ENCODE data around the gene ACBD7. TPM values are rescaled to one million over a fixed set of nuclear protein-coding genes. Genes with fewer than 3 reads are reported as not detected.
A peak's percentile ranks its signal among the peaks of the same experiment; 100 is the strongest.

The ACBD7 gene
- total RNA-seq (2014; rRNA removed; shearing (Covaris generic)) = 0.27 and 0.39 TPM in 2 replicates
- 0.99 and 2.1 TPM in 2 replicates for polyA plus RNA-seq (2015; cell fraction: cytosol; rRNA removed)
- polyA plus RNA-seq (2015; cell fraction: nucleus; rRNA removed) = 0.45 and 0.76 TPM in 2 replicates

DNA sequence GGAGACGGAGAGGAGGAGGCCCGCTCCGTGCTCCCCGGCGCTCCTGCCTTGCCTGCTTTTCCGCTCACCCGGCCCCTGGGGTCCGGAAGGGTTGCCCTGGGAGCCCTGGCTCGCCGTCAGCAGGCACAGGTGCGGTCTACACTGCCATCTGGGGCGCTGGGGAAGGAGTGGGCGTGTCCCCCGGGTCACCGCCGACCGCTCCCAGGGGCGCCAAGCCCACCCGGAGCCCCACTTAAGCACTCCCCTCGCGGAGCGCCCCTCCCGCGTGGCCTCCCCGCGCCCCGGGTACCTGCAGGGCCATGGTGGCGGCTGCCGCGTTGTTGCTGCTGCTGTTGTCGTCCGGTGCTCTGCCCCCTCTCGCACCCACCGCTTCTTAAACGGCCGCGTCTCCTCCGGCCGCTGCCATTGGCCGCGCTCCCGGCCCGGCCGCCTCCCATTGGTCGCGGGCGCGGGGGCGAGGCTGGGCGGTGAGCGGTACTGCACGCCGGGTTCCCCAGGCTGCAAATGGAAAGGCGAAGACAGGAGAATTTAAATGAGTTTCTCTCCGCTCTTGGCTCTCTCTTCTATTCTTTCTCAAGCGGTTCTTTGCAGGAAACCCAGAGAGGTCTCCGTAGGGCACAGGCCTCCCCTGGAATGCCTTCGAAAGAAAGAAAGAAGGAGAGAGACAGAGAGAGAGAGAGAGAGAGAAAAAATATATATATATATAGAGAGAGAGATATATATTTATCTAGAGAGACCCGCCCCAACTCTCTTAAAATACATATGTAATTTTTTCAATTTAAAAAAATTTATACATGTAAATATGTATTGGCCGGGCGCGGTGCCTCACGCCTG, at the start of gene ACBD7:
Gene ACBD7 (minus strand): TSS at position 349 of the 834 bp plus-strand sequence. CDS start 48 bp downstream, at position 301.
- DNase-seq (ENCODE audit: low read depth) = peak; percentile 77

DNA sequence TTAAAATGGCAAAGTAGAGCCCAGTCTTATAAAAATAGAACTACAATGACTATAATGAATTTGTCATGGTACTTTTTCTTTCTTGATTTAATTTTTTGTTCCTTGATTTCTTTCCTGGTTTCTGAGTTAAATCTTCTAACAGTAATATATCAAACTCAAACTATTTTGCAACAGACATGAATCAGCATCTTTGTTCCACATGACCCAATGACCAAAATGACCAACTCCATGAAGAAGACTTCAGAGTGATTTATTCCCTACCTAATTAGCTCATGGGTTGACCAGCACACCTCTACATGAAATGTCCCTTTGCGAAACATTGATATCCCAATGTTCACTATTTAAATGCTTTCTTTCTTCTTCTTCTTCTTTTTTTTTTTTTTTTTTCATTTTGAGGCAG, 49.1 kb upstream of the ACBD7 start:
- DNase-seq (ENCODE audit: low read depth) = no peak

GRCh38 chr10:15137036-15137359, 48.4 kb upstream of the ACBD7 start:
- DNase-seq (ENCODE audit: low read depth) = no peak

DNA sequence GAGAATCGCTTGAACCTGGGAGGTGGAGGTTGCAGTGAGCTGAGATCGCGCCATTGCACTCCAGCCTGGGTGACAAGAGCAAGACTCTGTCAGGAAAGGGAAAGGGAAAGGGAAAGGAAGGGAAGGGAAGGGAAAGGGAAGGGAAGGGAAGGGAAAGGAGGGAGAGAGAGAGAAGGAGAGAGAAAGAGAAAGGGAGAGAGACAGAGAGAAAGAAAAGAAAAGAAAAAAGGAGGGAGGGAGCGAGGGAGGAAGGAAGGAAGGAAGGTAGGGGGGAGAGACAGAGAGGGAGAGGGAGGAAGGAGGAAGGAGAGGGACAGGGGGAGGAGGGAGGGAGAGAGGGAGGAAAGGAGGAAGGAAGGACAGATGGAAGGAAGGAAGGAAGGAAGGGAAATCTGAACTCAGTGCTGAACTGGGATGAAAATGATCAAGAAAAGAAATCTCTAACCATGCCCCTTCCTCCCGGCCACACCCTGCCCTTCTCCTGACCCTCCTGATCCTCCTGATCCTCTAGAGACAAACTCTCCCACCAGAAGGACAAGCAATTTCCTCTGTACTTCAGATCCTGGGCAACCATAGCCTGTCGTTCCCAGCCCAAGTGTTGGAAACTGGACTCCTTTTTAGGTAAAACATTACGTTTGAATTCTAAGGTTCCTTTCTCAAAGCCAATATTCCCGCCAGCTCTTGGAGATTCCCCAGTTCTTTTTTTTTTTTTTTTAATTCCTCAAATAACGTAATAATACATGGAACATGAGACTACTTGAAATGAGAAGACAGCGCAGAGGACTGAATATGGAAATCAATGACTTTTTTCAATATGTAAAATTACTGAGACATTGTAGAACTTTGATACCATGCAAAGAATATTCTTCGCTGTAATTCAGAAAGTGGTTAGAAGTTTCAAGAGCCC, 47.8 kb upstream of the ACBD7 start:
- DNase-seq (ENCODE audit: low read depth) = no peak

DNA sequence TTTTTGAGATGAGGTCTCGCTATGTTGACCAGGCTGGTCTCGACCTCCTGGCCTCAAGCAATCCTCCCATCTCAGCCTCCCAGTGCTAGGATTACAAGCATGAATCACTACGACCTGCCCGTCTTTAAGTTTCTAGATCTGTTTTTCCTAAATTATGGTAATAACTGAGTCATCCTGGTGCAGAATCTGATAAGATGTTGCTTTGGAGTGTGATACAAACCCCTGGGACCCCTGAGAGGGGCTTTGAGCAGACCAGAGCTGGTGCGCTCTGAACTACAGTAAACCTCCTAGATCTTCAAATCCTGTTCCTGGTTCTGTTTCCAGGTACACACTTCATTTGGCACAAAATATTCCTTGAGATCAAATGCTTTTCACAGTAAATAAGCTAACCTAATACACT, 42.8 kb upstream of the ACBD7 start:
- DNase-seq (ENCODE audit: low read depth) = no peak

GRCh38 chr10:15124908-15125307, 36.3 kb upstream of the ACBD7 start:
- DNase-seq (ENCODE audit: low read depth) = no peak

DNA sequence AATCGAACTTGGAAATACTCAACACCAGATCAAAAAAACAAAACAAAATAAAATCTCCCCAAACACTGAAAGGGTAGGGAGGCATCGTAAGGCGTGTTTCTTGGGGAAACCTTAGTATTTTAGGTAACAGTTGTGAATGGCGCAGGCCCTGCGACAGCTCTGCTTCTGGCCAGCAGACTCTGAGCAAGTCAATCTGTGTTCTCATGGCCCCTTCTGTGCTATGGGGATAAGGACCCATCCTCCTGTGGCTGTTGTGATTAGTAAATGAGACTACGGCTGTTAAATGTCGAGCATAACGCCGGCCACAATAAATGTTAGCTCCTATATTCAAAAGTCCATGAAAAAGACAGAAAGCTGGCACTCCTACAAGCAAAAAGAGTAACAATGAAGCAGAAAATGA, 35.6 kb upstream of the ACBD7 start:
- DNase-seq (ENCODE audit: low read depth) = no peak

DNA sequence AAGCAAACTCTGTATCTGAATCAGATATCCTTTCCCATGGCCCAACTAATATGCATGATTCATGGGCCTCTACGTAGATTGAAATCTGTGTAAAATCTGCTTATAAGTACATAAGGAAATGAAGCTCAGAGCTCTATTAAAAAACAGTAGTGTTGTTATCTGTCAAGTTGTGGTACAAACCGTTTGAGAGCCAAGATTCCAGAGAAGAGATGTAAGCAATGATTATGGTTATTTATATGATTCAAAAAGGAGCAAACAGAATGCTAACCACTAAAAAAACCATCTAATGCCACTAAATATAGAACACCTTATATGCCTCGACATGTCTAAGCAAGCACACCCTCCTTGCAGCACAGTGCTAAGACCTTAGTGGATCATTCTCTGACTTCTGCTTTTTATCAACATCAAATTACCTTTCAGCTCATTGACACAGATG, 35.2 kb upstream of the ACBD7 start:
- DNase-seq (ENCODE audit: low read depth) = no peak

DNA sequence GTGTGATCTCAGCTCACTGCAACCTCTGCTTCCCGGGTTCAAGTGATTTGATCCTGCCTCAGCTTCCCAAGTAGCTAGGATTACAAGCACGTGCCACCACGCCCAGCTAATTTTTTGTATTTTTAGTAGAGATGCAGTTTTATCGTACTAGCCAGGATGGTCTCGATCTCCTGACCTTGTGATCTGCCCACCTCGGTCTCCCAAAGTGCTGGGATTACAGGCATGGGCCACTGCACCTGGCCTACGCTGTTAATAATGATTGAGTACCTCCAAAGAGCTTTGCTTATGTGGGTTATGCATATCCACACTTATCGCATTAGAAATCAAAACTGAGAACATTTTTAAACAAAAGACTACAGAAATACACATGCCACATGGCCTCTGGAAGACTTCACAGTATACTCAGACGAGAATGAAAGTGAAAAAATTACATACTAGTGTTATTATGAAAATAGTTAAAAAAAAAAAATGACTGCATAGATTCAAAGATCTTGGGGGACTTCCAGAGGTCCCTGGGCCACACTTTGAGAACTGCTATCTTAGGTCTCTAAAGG, 34.0 kb upstream of the ACBD7 start:
- DNase-seq (ENCODE audit: low read depth) = no peak

DNA sequence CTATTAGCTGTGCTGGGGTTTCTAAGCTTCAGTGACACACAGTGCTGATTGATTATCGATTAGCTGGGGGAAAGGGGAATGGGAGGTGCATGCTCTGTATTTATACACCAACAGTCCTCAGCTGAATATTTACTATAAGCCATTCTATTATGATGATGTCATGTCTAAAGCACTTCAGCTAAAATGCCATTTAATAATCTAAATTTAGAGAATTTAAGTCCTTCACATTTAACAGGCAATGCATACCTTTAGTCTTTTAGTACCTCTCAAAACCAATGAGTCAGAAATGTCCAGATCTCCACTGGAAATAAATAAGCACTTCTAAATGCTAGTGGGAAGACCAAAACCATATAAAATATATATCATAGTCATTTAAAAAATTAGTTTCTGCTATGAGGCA, 33.1 kb upstream of the ACBD7 start:
- no peak for DNase-seq (ENCODE audit: low read depth)

- no peak for DNase-seq (ENCODE audit: low read depth)
Measured at GRCh38 chr10:15120523-15120922, 31.9 kb upstream of the ACBD7 start.

GRCh38 chr10:15118615-15119014, 30.0 kb upstream of the ACBD7 start:
- no peak for DNase-seq (ENCODE audit: low read depth)

DNA sequence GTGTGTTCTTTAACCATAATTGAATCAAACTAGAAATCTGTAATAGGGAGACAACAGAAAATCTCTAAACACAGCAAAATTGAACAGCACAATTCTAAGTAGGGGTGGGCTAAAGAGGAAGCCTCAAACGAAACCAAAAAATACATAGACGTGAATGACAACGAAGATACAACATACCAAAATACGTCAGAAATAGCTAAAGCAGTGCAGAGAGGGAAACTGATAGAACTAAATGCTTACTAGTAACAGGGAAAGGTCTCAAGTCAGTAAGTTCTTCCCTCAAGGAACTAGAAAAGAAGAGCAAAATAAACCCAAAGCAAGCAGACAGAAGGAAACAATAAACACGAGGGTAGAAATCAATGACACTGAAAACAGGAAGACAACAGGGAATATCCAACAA, 27.6 kb upstream of the ACBD7 start:
- no peak for DNase-seq (ENCODE audit: low read depth)

GRCh38 chr10:15113766-15114165, 25.2 kb upstream of the ACBD7 start:
- no peak for DNase-seq (ENCODE audit: low read depth)

DNA sequence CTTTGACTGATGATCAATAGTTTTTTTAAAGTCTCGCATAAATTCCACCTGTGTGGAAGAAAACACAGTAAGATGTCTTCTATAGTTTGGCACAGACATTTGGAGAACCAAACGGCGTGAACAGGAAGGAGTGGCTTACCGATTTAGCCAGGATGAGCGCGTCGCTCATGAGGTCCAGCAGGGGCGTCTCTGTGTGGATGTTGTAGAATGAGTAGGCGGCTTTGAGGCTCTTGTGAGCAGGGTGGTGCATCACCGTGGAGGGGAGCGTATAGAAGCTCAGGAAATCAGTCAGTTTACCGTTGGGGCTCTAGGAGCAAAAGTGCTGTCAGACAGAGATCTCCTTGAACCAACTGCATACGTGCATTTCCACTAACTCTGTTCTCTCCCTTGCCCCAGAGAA, 24.1 kb upstream of the ACBD7 start:
- DNase-seq (ENCODE audit: low read depth) = no peak

DNA sequence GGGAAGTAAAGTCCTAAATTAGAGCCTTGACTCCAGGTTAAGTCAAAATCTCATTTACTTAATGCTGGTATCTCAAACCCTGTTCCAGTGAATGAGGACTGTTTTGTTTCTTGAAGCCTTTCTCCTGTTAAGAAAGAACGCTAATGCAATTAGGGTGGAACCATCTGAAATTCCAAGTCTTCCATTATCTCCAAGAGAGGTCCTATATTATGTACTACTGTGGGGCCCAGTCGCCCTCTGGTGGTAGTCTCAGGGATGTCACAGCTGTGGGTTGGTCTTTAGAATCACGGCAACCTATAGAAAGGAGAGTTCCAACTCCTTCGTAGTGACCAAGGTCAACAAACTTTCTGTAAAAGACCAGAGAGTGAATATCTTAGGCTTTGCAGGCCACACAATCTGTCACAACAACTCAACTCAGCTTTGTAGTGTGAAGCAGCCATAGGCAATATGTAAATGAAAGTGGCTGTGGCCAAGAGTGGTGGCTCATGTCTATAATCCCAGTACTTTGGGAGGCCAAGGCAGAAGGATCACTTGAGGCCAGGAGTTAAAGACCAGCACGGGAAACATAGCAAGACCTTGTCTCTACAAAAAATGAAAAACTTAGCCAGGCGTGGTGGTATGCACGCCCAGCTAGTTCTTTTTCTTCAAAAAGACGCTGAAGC, 17.9 kb upstream of the ACBD7 start:
- peak; percentile 62 for DNase-seq (ENCODE audit: low read depth)

DNA sequence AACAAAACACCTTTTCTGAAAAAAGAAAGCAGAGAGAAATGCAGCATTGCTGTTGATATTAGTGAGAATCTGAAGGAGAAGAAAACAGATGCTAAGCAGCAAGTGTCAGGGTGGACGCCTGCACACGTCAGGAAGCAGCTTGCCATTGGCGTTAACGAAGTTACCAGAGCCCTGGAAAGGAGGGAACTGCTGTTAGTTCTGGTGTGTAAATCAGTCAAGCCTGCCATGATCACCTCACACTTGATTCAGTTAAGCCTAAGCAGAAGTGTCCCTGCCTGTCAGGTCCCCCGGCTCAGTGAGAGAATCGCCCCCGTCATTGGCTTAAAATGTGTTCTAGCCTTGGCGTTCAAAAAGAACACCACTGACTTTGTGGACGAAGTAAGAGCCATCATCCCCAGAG, 14.9 kb upstream of the ACBD7 start:
- DNase-seq (ENCODE audit: low read depth) = no peak

DNA sequence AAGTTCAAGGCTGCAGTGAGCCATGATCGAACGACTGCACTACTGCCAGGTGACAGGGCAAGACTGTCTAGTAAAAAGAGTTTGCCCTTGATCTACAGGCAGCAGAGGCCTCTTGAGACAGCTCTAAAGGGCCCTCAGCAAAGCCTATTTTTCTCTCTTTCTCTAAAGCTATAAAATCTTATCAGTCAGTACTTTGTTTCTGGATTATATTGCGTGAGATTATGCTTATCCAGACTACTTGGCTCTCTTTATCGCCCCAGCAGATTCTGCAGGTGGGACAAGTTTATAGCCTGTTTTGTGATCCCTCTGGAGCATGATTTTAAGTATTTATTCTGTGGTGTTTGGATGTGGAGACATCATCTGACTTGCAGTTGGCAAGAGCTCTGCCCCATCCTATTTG, 11.3 kb upstream of the ACBD7 start:
- DNase-seq (ENCODE audit: low read depth) = no peak

DNA sequence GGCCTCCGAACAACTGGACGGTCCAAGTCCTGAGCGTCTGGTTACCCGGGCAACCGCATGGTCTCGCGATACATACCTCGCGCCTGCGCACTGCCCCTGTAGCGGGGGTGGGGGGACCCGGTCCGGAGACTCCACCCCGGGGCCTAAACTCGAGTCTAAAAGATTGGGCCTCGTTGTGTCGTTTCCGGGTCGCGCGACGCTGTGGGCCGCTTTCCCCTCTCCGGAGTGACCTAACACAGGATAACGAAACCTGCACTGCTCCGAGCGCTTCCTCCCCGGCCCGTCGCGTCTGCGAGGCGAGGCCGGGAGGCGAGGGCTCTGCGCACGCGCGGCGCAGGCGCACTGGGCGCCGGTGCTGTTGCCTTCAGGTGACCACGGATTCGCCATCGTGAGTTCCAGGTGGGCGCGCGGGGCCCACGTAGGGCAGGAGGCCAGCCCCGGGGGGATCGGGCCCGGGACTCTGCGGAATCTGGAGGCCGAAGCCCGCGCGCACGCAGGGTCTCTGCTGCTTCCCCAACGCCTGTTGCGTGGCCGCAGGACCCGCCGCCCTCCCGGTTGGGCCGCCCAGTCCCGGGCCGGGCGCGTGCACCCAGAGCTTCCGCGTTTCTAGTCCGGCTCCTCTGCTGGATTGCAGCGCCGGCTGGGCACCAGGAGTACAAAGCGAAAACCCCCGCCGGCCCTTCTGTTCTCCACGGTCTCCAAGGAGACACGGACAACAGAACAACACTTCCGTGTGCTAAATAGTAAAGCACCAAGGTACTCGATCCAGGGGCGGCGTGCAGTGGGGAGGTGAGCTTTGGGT, 8.6 kb upstream of the ACBD7 start, which contains the start of gene RPP38:
Gene RPP38 (plus strand): TSS at position 345 of the 802 bp plus-strand sequence. CDS start 5,960 bp downstream, outside the sequence.
- DNase-seq (ENCODE audit: low read depth) = peak; percentile 94

GRCh38 chr10:15096661-15097010, 8.1 kb upstream of the ACBD7 start:
- DNase-seq (ENCODE audit: low read depth) = no peak

Measured in HT1080 (cell line).